CD14-positive monocyte (primary cell): Measurements from ENCODE around the gene PRKN. TPM values are rescaled to one million over a fixed set of nuclear protein-coding genes. Genes with fewer than 3 reads are reported as not detected.
A peak's percentile ranks its signal among the peaks of the same experiment; 100 is the strongest.

Experiments used
- DNase-seq, 3 donors: peaks; one replicate each; pipeline ENCODE4 v3.0.0-alpha.2; 2011 to 2022
- H2AFZ ChIP-seq: 2 replicates; pipeline ENCODE4 v1.6.0; 2012; ENCODE audit warnings: mild to moderate bottlenecking, low read depth, low read length, inconsistent platforms; ENCODE audit not compliant: insufficient read depth, poor library complexity, severe bottlenecking
- H3K27ac ChIP-seq, 2 donors: 1 replicate in 1 of 2; 2 replicates in 1 of 2; pipeline ENCODE4 v1.5.1; 2012 to 2013; ENCODE audit warnings: low read length in 2 of 2, control low read depth in 1 of 2, inconsistent platforms in 1 of 2, low read depth in 1 of 2, mild to moderate bottlenecking in 1 of 2
- H3K27me3 ChIP-seq, 2 donors: one replicate each; pipeline versions ENCODE4 v1.6.0 to v1.6.1; 2011 to 2013; ENCODE audit warnings: low read length in 2 of 2; ENCODE audit not compliant: control insufficient read depth in 2 of 2, insufficient read depth in 2 of 2
- H3K36me3 ChIP-seq, 2 donors: replicated peaks in 1 of 2; 1 replicate in 1 of 2; 2 replicates in 1 of 2; pipeline versions ENCODE4 v1.5.1 to v1.6.1; 2012 to 2013; ENCODE audit warnings: low read length in 2 of 2, control low read depth in 1 of 2, inconsistent platforms in 1 of 2, mild to moderate bottlenecking in 1 of 2; ENCODE audit not compliant: insufficient read depth in 2 of 2, control insufficient read depth in 1 of 2
- H3K4me1 ChIP-seq, 2 donors: 1 replicate in 1 of 2; 2 replicates in 1 of 2; pipeline versions ENCODE4 v1.5.1 to v1.6.1; 2012 to 2013; ENCODE audit warnings: low read length in 2 of 2, control low read depth in 1 of 2, inconsistent platforms in 1 of 2, mild to moderate bottlenecking in 1 of 2, moderate library complexity in 1 of 2; ENCODE audit not compliant: insufficient read depth in 2 of 2, control insufficient read depth in 1 of 2
- H3K4me2 ChIP-seq: replicated peaks from 2 replicates; pipeline ENCODE3; 2012; ENCODE audit warnings: low read length, moderate library complexity, mild to moderate bottlenecking; ENCODE audit not compliant: poor library complexity, severe bottlenecking; ENCODE audit errors: extremely low read depth
- H3K4me3 ChIP-seq, 3 experiments: fragments of 200-600 bp in 1 of 3; sonication (generic) in 1 of 3; replicated peaks in 1 of 3; 1 replicate in 2 of 3; 2 replicates in 1 of 3; pipeline ENCODE4 v1.5.1; 2011 to 2013; ENCODE audit warnings: low read length in 3 of 3, mild to moderate bottlenecking in 3 of 3, control low read depth in 2 of 3, low read depth in 2 of 3, inconsistent platforms in 1 of 3, moderate library complexity in 1 of 3
- H3K79me2 ChIP-seq: 2 replicates; pipeline ENCODE4 v1.6.0; 2012; ENCODE audit warnings: mild to moderate bottlenecking, control low read depth, inconsistent platforms, low read length, moderate library complexity; ENCODE audit not compliant: insufficient read depth
- H3K9ac ChIP-seq: 2 replicates; pipeline ENCODE4 v1.6.0; 2017; ENCODE audit warnings: low read length, mild to moderate bottlenecking; ENCODE audit not compliant: insufficient read depth, poor library complexity, severe bottlenecking
- H3K9me3 ChIP-seq, 2 donors: replicated peaks in 1 of 2; 1 replicate in 1 of 2; 2 replicates in 1 of 2; pipeline versions ENCODE4 v1.5.1 to v1.6.1; 2012 to 2013; ENCODE audit warnings: low read length in 2 of 2, control low read depth in 1 of 2; ENCODE audit not compliant: control insufficient read depth in 1 of 2, insufficient read depth in 1 of 2
- H4K20me1 ChIP-seq: 2 replicates; pipeline ENCODE4 v1.6.0; 2012; ENCODE audit warnings: mild to moderate bottlenecking, low read length, control low read depth, moderate library complexity; ENCODE audit not compliant: insufficient read depth
- H3K27ac Mint-ChIP-seq, 7 donors: one replicate each; pipeline ENCODE4 v1.8.0; 2020; ENCODE audit warnings: mild to moderate bottlenecking in 7 of 7, mixed read lengths in 7 of 7, moderate library complexity in 6 of 7, inconsistent platforms in 2 of 7
- H3K27me3 Mint-ChIP-seq, 3 donors: one replicate each; pipeline ENCODE4 v1.8.0; 2021 to 2022; ENCODE audit warnings: low read depth in 3 of 3, mild to moderate bottlenecking in 3 of 3, mixed read lengths in 3 of 3, moderate library complexity in 3 of 3, inconsistent platforms in 1 of 3
- H3K36me3 Mint-ChIP-seq, 2 donors: one replicate each; pipeline ENCODE4 v1.8.0; 2020; ENCODE audit warnings: mixed read lengths in 2 of 2, inconsistent platforms in 1 of 2, mild to moderate bottlenecking in 1 of 2
- H3K4me1 Mint-ChIP-seq: one replicate; pipeline ENCODE4 v1.8.0; 2020; ENCODE audit warnings: mild to moderate bottlenecking, mixed read lengths
- H3K4me3 Mint-ChIP-seq, 2 donors: one replicate each; pipeline ENCODE4 v1.8.0; 2020; ENCODE audit warnings: mild to moderate bottlenecking in 2 of 2, mixed read lengths in 2 of 2, moderate library complexity in 1 of 2
- H3K9me3 Mint-ChIP-seq, 7 donors: one replicate each; pipeline ENCODE4 v1.8.0; 2020 to 2022; ENCODE audit warnings: mixed read lengths in 7 of 7, mild to moderate bottlenecking in 6 of 7, moderate library complexity in 6 of 7, inconsistent platforms in 2 of 7
- WGBS: methylation state at CpG from one replicate; pipeline ENCODE4 v1.1.5; 2013; ENCODE audit warnings: missing lambda C conversion rate; ENCODE audit not compliant: insufficient coverage; 5-methylcytosine and 5-hydroxymethylcytosine counted together
- intact Hi-C, 2 donors: fragments of 100-400 bp; cut with micrococcal nuclease; formaldehyde crosslinking; loops; one replicate each; pipeline versions ENCODE4 v1.15.0 to v1.15.1; 2023
- polyA plus RNA-seq, 3 donors: library from polyadenylated mRNA; depleted of rRNA in 1 of 3; unstranded in 2 of 3; stranded (reverse) in 1 of 3; fragments of 300-500 nt in 2 of 3; fragments of >200 nt in 1 of 3; fragmentation: Illumina TruSeq in 2 of 3; gene quantifications; 1 replicate in 2 of 3; 2 replicates in 1 of 3; pipeline ENCODE4 v1.2.3, GENCODE V29; 2012 to 2021
- TF ChIP-seq, protein P1 (sequence below): fragments of 200-600 bp; IDR thresholded peaks from one replicate; pipeline ENCODE4 v1.8.0; 2022; ENCODE audit warnings: antibody characterized with exemption, mild to moderate bottlenecking

PRKN gene
- polyA plus RNA-seq, 3 donors, result 0.19 to 0.21 TPM; not detected in 1

DNA sequence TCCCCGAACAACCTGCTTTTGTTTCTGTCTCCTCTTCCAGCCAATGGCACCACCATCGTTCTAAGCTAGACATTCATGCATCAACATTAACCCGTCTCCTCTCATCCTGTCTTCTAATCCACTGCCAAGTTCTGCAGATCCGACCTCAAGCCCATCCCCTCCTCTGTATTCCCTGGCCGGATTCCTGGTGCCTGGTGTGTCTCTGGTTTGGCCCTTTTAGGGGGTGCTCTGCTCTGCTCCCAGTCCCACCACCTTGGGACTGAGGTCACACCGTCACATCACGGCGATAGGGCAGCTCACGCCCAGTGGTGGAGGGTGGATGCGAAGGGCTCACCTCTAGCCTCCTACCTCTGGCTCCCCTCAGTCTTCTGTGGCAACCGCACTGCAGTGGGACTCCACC is 1351.2 kb downstream of the PRKN start:
- H3K36me3 ChIP-seq, result no peaks in the 10 kb centered on the region
- H3K27me3 ChIP-seq, result no peaks in the 10 kb centered on the region
- Mint-ChIP-seq H3K27ac (peak overlapping the region in 3 of 7 donors; percentile 31 to 68 (median 32)), H3K4me3 (peak overlapping the region in 1 of 2 donors; percentile 54), H3K27me3 (peaks cover 3 to 7% (median 4%) of the 10 kb centered on the region in 3 donors), H3K4me1 (peaks cover 18% of the 10 kb centered on the region), H3K9me3 (peaks cover 0 to 3% (median 0%) of the 10 kb centered on the region in 7 donors), H3K36me3 (no peaks in the 10 kb centered on the region)
- H3K9ac ChIP-seq, result no peak overlapping the region
- no peaks in the 10 kb centered on the region for H4K20me1 ChIP-seq
- H3K9me3 ChIP-seq, result no peaks in the 10 kb centered on the region
- no peak overlapping the region for H3K27ac ChIP-seq
- H2AFZ ChIP-seq, result no peak overlapping the region
- 93% methylated on average over 2 of the region's 11 CpGs for WGBS
- H3K4me3 ChIP-seq, result no peak overlapping the region
- no peak for DNase-seq
- H3K4me1 ChIP-seq, result peaks cover 27 to 31% of the 10 kb centered on the region in 2 donors
- H3K4me2 ChIP-seq, result no peak overlapping the region
- no peaks in the 10 kb centered on the region for H3K79me2 ChIP-seq
- intact Hi-C loops, result loop anchor here in 1 of 2 donors (5.0 kb wide), 1 partner anchor 384 kb away; the partner anchor contains the start of gene MAP3K4
- TF ChIP-seq, protein P1, sequence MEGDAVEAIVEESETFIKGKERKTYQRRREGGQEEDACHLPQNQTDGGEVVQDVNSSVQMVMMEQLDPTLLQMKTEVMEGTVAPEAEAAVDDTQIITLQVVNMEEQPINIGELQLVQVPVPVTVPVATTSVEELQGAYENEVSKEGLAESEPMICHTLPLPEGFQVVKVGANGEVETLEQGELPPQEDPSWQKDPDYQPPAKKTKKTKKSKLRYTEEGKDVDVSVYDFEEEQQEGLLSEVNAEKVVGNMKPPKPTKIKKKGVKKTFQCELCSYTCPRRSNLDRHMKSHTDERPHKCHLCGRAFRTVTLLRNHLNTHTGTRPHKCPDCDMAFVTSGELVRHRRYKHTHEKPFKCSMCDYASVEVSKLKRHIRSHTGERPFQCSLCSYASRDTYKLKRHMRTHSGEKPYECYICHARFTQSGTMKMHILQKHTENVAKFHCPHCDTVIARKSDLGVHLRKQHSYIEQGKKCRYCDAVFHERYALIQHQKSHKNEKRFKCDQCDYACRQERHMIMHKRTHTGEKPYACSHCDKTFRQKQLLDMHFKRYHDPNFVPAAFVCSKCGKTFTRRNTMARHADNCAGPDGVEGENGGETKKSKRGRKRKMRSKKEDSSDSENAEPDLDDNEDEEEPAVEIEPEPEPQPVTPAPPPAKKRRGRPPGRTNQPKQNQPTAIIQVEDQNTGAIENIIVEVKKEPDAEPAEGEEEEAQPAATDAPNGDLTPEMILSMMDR, result no peak

DNA sequence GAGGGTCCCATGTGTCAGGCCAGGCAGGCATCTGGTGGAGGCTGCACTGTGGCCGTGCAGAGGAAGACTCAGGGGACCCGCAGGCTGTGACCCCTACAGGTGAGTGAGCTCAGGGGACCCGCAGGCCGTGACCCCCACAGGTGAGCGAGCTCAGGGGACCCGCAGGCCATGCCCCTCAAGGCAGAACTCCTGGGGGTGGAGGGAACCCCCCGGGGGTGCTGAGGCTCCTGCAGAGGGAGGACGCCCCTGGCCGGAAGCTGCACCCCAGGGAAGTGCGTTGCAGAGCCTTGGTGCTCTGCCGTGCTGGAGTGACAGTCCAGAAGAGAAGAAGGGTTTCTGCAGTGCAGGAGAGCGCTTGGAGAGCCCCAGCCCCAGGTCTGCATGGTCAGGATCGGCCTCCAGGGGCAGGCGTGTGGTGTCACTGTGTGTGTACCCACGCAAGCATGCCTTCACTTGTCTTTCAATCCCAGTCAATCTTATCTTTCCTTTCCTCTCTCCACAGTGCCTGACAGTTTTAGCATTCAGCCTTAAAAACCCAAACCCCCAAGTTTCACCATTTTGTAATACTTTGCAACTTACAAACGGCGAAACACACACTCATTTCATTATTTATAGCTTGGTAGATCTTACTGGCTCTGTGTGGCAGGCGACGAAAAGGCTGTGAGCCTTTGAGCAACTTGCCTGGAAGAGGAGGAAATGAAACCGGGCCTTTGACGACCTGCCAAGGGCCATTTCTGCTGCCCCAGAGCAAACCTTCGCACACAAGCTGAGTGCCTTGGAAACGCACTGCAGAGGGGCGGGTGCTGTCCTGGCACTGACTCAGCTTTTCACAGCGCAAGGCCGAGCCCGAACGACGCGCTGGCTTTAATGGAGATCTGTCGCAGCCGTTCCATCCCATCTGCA is 1352.3 kb downstream of the PRKN start:
- TF ChIP-seq, protein P1, result peak; percentile 74
- peak overlapping the region; percentile 53 for H3K9ac ChIP-seq
- Mint-ChIP-seq H3K27ac (peak overlapping the region in 2 of 7 donors; percentile 94 to 96), H3K4me3 (peak overlapping the region; percentile 64 to 90), H3K9me3 (peaks cover 0 to 3% (median 0%) of the 10 kb centered on the region in 7 donors), H3K27me3 (peaks cover 3 to 7% (median 4%) of the 10 kb centered on the region in 3 donors), H3K4me1 (peaks cover 24% of the 10 kb centered on the region), H3K36me3 (no peaks in the 10 kb centered on the region)
- no peaks in the 10 kb centered on the region for H3K27me3 ChIP-seq
- H3K27ac ChIP-seq, result peak overlapping the region; percentile 66 to 88
- peak; percentile 89 to 94 (median 93) for DNase-seq
- H3K79me2 ChIP-seq, result no peaks in the 10 kb centered on the region
- H3K4me2 ChIP-seq, result peak overlapping the region; percentile 66
- H4K20me1 ChIP-seq, result no peaks in the 10 kb centered on the region
- WGBS, result 34% methylated on average over 28 of the region's 32 CpGs
- H3K9me3 ChIP-seq, result no peaks in the 10 kb centered on the region
- no peaks in the 10 kb centered on the region for H3K36me3 ChIP-seq
- peak overlapping the region; percentile 67 for H2AFZ ChIP-seq
- intact Hi-C loops, result loop anchor here (5.0 kb wide), 3 partner anchors 258 to 383 kb away; partner anchors contain the start of gene MAP3K4 (in 1 of the 2)
- H3K4me3 ChIP-seq, result peak overlapping the region in 2 of 3 experiments; percentile 8 to 52
- H3K4me1 ChIP-seq, result peaks cover 27 to 31% of the 10 kb centered on the region in 2 donors
